Activated CD8-positive, alpha-beta memory T cell treated with anti-CD3 and anti-CD28 coated beads, Interleukin-2, amount 50 U/mL, for 48 hours (primary cell): Measurements from ENCODE around the gene BNC1.

Experiments used
- DNase-seq: peaks from one replicate; pipeline ENCODE4 v3.0.0-alpha.2; 2020

The BNC1 gene

GRCh38 chr15:83284559-83285283 is at the start of gene BNC1:
BNC1 (minus strand) TSS chr15:83284664; CDS start chr15:83284628, 36 bp downstream.
- DNase-seq: peak; percentile 55

- DNase-seq: no peak
Observed at GRCh38 chr15:83327041-83327440, 42.6 kb upstream of the BNC1 start.

GRCh38 chr15:83324799-83325198 is 40.3 kb upstream of the BNC1 start:
- no peak for DNase-seq

- DNase-seq: no peak
Observed at GRCh38 chr15:83323296-83323711, 38.8 kb upstream of the BNC1 start.

GRCh38 chr15:83322691-83323090 is 38.2 kb upstream of the BNC1 start:
- no peak for DNase-seq

- DNase-seq: no peak
Observed at GRCh38 chr15:83322061-83322460, 37.6 kb upstream of the BNC1 start.

GRCh38 chr15:83320844-83321243 is 36.4 kb upstream of the BNC1 start:
- no peak for DNase-seq

- no peak for DNase-seq
Observed at GRCh38 chr15:83320404-83320803, 35.9 kb upstream of the BNC1 start.

- DNase-seq: no peak
Observed at GRCh38 chr15:83319771-83320170, 35.3 kb upstream of the BNC1 start.

- DNase-seq: no peak
Observed at GRCh38 chr15:83318861-83319415, 34.5 kb upstream of the BNC1 start.

- DNase-seq: no peak
Observed at GRCh38 chr15:83318036-83318435, 33.6 kb upstream of the BNC1 start.

- no peak for DNase-seq
Observed at GRCh38 chr15:83312071-83312470, 27.6 kb upstream of the BNC1 start.

- no peak for DNase-seq
Observed at GRCh38 chr15:83310521-83311456, 26.3 kb upstream of the BNC1 start.

- no peak for DNase-seq
Observed at GRCh38 chr15:83308671-83309070, 24.2 kb upstream of the BNC1 start.

GRCh38 chr15:83306561-83306960 is 22.1 kb upstream of the BNC1 start:
- DNase-seq: no peak

GRCh38 chr15:83305704-83306291 is 21.3 kb upstream of the BNC1 start:
- no peak for DNase-seq

- no peak for DNase-seq
Observed at GRCh38 chr15:83304861-83305703, 20.6 kb upstream of the BNC1 start.

- no peak for DNase-seq
Observed at GRCh38 chr15:83303535-83303934, 19.1 kb upstream of the BNC1 start.

GRCh38 chr15:83300826-83301225 is 16.4 kb upstream of the BNC1 start:
- no peak for DNase-seq

- no peak for DNase-seq
Observed at GRCh38 chr15:83299462-83299861, 15.0 kb upstream of the BNC1 start.

GRCh38 chr15:83295417-83295816 is 11.0 kb upstream of the BNC1 start:
- DNase-seq: no peak

- no peak for DNase-seq
Observed at GRCh38 chr15:83293201-83293600, 8.7 kb upstream of the BNC1 start.
